ENCODE results near the gene RPL27.
A peak's percentile ranks its signal among the peaks of the same experiment; 100 is the strongest.
"Not testable (repeated sequence)": the region's sequence is repeated elsewhere in the genome, so short reads cannot be mapped to it uniquely, and the experiment has no call there.

Gene RPL27

GRCh38 chr17:42992872-42993271, 5.3 kb upstream of the RPL27 start:
- DNase-seq (ENCODE audit: extremely low read depth in 1 of 2, low read depth in 1 of 2) = no peak

GRCh38 chr17:42993913-42994312, 4.3 kb upstream of the RPL27 start:
- DNase-seq (ENCODE audit: extremely low read depth in 1 of 2, low read depth in 1 of 2) = not testable (repeated sequence)

DNA sequence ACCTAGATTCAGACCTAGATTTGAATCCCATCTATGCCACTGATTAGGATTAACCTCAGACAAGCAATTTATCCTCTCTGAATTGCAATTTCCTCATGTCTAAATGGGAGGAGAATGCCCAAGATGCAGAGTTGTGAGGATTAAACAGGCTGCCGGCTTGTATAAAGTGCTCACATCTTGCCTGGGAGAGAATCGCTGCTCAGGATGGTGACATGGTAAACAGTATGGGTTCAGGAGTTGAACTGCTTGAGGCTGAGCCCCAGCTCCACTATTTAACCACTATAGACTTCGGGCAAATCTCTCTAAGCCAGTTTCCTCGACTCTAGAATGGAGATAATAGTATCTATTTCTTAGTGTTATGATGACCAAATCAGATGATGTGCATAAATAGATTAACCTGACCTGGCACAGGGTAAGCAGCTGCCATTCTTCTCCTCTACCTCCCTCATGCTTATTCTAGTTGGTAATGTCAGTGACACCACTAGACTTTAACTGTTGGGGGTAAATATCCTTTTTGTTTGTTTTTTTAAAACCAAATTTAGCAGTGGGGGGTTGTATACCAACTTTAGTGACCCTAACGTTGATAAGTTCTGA, 732 bp upstream of the RPL27 start:
- no peak for DNase-seq (ENCODE audit: extremely low read depth in 1 of 2, low read depth in 1 of 2)

DNA sequence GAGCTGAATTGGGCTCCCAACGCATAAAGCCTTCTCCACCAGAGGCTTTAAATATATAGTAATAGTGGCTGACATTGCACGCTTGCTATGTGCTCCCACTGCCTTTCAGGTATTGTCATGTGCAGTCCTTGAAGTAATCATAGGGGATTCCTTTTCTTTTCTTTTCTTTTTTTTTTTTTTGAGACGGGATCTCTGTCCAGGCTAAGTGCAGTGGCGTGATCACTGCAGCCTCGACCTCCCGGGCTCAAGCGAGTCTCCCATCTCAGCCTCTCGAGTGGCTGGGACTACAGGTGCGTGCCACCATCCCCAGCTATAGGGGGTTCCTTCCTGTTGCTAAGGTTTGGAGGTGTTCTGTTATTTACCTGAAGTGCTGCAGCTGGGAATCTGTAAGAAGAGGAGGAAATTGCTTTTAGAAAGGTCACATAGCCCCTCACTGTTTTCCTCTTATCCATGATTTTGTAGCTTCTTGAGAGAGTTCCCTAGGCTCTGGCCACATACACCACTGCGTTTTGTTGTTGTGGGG, 845 bp downstream of the RPL27 start:
- no peak for DNase-seq (ENCODE audit: extremely low read depth in 1 of 2, low read depth in 1 of 2)

GRCh38 chr17:43000894-43001293, 2.7 kb downstream of the RPL27 start:
- DNase-seq (ENCODE audit: extremely low read depth in 1 of 2, low read depth in 1 of 2) = not testable (repeated sequence)

- DNase-seq (ENCODE audit: extremely low read depth in 1 of 2, low read depth in 1 of 2) = no peak
These were observed 5.4 kb downstream of the RPL27 start for GRCh38 chr17:43003542-43004172.

DNA sequence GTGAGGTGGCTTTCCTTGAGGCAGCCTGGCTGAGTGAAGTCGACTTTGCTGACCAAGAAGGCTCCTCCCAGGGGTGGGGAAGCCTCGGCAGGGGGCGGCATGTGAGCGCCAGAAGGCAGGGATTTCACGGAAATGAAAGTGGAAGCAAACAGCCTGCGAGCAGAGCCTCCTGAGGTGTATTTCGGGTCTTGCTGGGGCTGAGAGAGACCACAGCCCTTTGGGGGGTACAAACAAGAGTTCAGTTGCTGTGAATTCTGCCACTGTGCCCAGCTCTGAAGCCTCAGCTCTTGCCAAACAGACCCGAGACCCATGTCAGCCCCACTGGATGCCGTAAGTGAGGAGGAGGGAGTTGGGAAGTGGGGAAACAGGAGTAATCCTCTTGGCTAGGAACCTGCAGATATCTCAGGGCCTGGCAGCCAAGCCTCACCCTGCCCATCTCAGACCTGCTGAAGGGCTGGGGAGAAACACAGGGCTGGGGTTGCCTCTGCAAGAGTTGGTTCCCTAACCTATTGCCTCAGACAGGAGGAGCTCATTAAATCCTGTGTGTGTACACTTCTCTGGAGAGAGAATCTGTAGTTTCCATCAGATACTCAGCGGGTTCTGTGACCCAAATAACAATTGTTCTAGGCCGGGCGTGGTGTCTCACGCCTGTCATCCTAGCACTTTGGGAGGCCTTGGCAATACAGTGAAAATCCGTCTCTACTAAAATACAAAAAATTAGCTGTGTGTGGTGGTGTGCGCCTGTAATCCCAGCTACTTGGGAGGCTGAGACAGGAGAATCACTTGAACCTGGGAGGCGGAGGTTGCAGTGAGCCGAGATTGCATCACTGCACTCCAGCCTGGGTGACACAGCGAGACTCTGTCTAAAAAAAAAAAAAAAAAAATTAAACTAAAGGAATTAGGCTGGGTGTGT, 8.7 kb downstream of the RPL27 start, which contains the start of gene IFI35:
TSS of gene IFI35 (plus strand) at position 146 of the 913 bp plus-strand sequence. CDS start at position 310, 164 bp downstream.
- peak; percentile 72 to 83 for DNase-seq (ENCODE audit: extremely low read depth in 1 of 2, low read depth in 1 of 2)

DNA sequence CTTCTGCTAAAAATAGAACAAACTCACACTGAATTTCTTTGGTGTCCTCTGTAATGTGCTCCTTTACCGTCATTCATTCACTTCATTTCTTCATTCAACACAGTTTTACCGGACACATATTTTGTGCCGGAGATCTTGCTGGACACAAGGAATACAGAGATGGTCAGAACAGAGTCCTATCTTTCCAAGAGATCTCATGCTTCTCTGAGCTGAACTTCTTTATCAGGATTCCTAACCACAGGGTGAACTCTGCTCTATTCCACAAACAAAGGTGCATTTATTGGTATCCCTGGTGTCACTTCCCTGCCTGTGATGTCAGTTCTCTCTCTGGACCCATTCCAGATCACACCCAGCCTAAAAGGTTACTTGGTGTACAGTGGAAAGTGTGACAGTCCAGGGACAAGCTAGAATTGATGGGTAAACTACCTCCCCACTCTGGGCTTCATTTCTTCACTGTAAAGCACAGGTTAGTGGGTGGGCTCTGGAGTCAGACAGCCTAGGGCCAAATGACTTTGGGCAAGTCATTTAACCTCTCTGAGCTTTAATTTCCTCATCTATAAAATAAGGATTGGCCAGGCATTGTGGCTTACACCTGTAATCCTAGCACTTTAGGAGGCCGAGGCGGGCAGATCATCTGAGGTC, 12.6 kb downstream of the RPL27 start:
- no peak for DNase-seq (ENCODE audit: extremely low read depth in 1 of 2, low read depth in 1 of 2)

GRCh38 chr17:43011728-43012472, 13.7 kb downstream of the RPL27 start:
- DNase-seq (ENCODE audit: extremely low read depth in 1 of 2, low read depth in 1 of 2) = no peak

DNA sequence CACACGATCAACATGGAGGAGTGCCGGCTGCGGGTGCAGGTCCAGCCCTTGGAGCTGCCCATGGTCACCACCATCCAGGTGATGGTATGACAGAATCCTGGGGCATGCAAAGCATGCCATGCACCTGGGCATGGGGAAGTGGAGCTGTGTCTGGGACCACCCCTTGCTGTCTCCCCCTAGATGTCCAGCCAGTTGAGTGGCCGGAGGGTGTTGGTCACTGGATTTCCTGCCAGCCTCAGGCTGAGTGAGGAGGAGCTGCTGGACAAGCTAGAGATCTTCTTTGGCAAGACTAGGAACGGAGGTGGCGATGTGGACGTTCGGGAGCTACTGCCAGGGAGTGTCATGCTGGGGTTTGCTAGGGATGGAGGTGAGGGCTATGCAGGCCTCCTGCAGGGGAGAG, 15.1 kb downstream of the RPL27 start:
- no peak for DNase-seq (ENCODE audit: extremely low read depth in 1 of 2, low read depth in 1 of 2)

DNA sequence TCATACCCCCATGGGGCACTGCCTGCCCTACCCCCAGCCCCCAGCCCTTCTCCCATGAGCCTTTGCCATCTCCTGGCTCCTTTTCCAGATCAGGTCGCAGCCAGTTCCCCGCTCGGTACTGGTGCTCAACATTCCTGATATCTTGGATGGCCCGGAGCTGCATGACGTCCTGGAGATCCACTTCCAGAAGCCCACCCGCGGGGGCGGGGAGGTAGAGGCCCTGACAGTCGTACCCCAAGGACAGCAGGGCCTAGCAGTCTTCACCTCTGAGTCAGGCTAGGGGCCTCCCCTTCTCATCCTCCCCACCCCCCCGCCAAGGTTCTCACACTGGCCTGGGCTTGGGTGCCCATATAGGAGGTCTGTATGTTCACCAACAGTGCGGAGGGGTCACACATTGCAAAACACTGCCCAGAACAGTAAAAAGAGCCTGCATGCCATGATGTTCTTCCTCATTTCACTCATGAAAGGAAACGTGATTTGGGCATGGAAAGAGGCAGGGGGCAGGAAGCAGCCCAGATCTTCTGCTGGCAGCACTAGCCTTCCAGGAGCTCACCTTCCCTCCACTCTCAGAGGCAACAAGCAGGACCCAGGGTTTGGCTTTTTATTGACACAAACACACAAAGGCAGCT, 15.9 kb downstream of the RPL27 start:
- no peak for DNase-seq (ENCODE audit: extremely low read depth in 1 of 2, low read depth in 1 of 2)

GRCh38 chr17:43014649-43015542, 16.7 kb downstream of the RPL27 start:
- no peak for DNase-seq (ENCODE audit: extremely low read depth in 1 of 2, low read depth in 1 of 2)

GRCh38 chr17:43015579-43015978, 17.4 kb downstream of the RPL27 start:
- DNase-seq (ENCODE audit: extremely low read depth in 1 of 2, low read depth in 1 of 2) = no peak

- DNase-seq (ENCODE audit: extremely low read depth in 1 of 2, low read depth in 1 of 2) = no peak
These were observed 18.0 kb downstream of the RPL27 start for GRCh38 chr17:43016216-43016615.

- DNase-seq (ENCODE audit: extremely low read depth in 1 of 2, low read depth in 1 of 2) = no peak
These were observed 20.0 kb downstream of the RPL27 start for GRCh38 chr17:43018008-43018853.

GRCh38 chr17:43018932-43019331, 20.7 kb downstream of the RPL27 start:
- DNase-seq (ENCODE audit: extremely low read depth in 1 of 2, low read depth in 1 of 2) = no peak

DNA sequence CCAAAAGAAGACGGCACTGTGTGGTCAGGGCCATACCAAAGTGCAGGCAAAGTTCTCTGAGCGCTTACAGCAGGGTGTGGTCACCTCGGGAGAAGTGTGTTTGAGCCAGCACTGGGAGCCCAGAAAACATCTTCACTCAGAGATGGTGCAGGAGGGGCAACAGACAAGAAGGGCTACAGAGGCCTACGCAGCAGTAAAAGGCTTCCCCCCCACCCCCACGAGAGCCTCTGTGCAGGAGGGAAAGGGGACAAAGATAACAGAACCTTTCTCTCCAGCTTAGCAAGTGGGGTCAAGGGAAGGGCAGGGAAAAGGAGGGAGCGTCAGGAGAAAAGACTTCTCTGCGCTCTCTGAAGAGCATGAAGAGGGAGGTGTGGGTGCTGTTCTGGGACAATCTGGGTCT, 21.2 kb downstream of the RPL27 start:
- DNase-seq (ENCODE audit: extremely low read depth in 1 of 2, low read depth in 1 of 2) = no peak

DNA sequence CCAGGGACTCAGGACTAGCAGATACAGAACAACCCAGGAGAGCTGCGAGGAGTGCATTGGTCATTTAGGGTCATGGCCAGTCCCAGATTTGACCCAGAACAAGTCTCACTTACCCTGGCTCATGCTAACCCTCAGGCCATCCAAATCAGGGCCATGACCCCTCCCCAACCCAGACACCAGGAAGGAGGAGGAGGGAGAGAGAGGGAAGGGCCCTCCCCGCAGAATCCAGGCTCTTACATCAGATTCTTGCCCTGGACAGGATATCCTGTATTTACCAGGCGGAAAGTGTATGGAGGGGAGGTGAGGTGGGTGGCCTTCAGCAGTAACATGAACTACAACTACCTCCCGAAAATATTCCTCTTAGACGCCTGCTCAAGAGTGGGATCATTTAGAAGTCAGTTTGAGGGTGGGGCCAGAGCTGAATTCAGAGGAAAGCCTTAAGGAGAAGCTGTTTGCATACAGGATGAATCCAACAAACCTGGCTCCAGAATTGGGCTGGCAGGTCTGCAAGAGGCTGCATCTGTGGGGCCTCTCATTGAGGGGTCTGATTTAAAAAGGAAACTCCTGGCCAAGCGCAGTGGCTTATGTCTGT, 21.9 kb downstream of the RPL27 start:
- DNase-seq (ENCODE audit: extremely low read depth in 1 of 2, low read depth in 1 of 2) = no peak

Measured in stimulated activated CD8-positive, alpha-beta memory T cell treated with anti-CD3 and anti-CD28 coated beads, Interleukin-7, amount 100 ng/mL, for 48 hours (primary cell).